ENCODE measurements around the gene PRPSAP1.
"Not testable (repeated sequence)": the region's sequence is repeated elsewhere in the genome, so short reads cannot be mapped to it uniquely, and the experiment has no call there.

Gene PRPSAP1

DNA sequence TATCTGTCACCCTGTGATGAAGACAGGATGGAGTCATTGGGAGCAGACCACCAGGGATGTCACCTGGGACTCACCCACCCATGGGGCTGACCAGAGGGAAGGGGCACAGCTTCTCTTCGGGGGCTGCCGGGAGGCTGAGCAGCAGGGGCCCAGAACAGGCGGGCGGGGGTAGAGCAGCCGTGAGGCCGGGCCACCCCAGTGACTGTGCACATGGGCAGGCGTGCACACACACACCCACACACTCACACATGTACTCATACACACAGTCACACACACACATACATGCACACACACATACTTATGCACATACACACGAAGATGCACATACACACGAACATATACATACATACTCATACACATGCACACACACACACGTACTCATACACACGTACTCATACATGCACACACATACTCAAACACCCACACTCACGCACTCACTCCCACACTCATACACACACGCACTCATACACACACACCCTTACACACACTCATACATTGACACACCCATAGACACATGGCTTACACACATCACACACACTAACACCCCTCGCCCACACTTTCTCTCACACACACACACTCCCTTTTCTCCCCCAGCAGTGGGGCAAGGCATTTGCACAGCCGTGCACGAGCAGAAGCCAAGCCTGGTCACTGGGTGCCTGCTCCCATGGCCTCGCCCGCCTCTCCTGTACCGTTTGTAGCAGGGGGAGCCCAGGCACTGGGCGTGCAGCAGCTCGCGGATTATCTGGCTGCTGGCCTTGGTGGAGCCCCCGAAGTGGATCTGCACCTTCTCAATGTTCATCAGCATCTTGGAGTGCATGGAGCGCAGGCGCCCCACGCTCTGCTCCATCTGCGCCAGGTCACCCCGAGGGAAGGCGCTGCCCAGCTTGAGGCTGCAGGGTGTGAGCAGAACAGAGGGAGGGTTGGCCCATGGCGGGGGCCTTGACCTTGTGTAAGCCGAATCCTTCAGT lies 76.1 kb downstream of the PRPSAP1 start:
- no peak for DNase-seq (ENCODE audit: low spot score)

DNA sequence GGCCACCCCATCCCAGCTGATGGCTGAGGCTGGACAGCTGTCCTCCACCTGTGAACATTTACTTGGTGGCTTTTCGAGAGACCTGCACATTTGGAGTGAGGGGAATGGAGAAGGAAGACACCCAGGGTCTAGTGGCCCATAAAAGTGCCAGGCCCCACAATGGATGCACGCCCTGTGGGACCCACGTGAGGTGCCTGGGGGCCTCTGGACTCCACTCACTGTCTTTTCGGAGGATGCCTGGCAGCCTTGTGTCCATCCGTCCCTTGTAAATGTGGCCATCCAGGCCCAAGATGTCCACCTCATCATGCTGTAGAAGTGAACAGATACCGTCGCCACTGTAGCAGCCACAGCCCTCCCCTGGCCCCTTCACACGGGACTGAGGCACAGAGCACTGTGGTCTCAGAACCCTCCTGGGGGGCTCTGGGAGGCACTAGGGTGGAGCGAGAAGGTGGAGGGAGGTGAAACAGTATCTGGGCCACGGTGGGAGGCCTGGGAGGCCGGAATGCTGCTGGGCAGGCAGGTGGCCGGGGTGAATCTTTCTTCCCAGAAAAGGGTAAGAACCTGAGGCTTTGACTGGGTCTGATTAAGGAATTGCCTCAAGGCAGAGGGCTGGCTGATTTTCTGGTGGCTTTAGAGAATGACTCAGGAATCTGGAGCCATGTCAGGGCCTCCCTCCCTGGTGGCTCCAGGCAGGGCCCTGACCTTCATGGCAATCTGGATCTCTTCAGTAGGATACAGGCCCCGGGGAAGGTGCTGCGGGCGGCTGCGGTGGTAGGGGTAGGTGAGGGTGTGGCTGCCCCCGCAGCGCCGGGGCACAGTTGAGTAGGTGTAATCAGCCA lies 77.0 kb downstream of the PRPSAP1 start:
- no peak for DNase-seq (ENCODE audit: low spot score)

GRCh38 chr17:76276069-76276431 lies 77.7 kb downstream of the PRPSAP1 start:
- DNase-seq (ENCODE audit: low spot score), result no peak

DNA sequence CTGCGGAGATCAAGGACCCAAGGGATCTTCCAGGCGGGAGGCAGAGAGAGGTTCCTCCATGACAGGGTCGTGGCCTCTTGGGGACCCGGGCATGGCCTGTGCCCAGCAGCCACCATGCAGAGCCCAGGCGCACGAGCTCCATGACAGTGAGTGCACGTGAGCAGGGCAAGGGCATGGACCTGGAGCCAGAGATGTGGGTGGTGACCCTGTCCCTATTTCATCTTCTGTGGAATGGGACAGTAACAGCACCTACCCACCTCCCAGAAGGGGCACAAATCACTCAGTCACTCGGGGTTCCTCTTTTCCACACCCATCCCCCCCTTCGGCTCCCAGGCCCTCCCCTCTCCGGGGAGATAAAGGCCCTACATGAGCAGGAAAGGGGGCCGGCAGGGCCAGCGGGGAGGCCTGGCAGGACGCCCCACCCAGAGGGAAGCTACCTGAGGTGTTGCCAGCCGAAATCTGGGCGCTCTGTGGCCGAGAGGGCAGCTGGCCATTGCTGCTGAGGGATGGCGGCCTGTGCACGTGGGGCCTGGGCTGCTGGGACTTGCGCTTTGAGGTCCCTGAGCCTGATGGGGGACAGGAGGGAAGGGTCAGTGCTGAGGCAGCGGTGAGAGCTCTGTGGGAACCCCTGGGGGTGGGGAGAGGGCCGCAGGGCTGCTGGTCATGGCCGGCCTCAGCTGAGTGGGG lies 78.2 kb downstream of the PRPSAP1 start:
- DNase-seq (ENCODE audit: low spot score), result no peak

DNA sequence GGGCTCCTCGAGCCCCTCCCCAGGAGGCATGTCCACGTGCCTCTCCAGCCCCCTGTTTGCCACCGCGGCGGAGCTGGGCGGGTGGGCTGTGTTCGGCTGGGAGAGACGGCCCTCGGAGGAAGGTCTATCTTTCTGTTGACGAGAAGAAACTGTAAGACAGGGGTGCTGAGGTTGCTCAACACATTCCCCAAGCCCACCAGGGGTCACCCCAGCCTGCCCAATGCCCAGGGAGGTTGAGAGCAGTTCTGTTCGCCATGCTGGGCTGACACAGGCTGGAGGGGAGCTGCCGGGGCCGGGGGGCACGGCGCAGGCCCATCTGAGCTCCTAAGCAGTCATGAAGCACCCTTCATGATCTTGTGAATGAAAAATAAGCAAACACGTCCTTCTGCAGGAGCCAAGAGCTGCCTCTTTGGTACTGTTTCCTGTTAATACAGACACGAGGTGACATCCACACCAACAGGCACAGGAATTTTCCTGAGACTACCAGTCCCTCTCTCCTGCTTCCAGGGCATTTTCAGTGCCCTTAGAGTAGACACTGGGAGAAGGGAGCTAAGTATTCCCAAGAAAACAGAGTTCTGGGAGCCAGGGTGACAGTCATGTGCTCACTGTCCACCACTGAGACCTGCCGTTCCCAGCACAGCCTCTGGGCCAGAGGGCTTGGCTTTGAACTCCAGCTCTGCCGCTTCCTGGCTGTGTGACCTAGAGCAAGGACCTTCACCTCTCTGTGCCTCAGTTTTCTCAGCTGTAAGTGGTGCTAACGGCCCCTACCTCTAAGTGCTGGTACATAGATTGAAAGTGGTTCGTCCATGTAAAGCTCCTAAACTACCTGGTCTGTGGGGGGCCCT lies 79.4 kb downstream of the PRPSAP1 start:
- DNase-seq (ENCODE audit: low spot score), result no peak

GRCh38 chr17:76273445-76274111 lies 80.1 kb downstream of the PRPSAP1 start:
- DNase-seq (ENCODE audit: low spot score), result no peak

- DNase-seq (ENCODE audit: low spot score), result no peak
Observed at GRCh38 chr17:76272541-76273444, 80.9 kb downstream of the PRPSAP1 start.

GRCh38 chr17:76271669-76272540 lies 81.8 kb downstream of the PRPSAP1 start:
- peak; percentile 59 for DNase-seq (ENCODE audit: low spot score)

DNA sequence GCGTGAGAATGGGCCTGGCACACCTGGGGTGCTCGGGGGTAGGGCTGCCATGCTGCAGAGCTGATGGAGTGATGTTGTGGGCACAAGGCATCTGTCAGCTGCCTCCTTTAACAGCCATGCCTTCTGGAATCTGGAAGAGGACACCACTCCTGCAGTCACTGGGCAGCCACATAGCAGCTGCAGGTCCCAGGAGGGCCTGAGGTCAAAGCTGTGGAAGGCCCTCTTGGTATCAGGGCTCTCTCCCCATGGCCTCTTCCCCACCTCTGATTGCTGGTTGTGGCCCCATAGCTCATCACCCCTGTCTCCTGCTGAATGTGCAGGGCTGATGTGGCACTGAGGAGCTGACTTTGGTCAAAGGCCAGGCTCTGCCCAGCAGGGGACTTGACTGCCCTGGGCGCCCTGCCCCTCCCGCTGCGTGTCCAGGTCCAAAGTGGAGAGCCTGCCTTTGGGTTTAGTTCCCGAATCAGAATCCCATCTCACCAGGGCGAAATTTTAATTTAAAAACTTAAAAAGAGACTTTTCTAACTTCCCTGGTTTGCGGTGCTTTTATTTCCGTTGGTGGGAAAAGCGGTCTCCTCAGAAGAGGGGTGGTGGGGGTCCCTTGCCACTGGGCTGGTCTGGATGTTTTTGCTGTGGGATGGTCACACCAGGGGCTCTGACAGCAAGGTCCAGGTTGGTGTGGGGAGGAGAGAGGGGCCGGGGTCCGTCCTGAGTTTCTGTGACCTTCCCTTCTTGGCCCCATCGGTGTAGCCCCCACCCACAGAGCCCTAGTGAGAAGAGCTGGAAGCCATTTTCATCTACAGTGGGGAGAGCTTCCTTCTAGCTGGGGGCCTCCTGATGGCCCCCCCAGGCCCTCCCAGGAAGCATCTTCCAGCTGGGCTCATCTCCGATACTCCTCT lies 82.7 kb downstream of the PRPSAP1 start:
- DNase-seq (ENCODE audit: low spot score), result no peak

- DNase-seq (ENCODE audit: low spot score), result no peak
Observed at GRCh38 chr17:76270127-76270592, 83.6 kb downstream of the PRPSAP1 start.

GRCh38 chr17:76268991-76269981 lies 84.4 kb downstream of the PRPSAP1 start:
- no peak for DNase-seq (ENCODE audit: low spot score)

GRCh38 chr17:76268015-76268749 lies 85.5 kb downstream of the PRPSAP1 start:
- peak; percentile 77 for DNase-seq (ENCODE audit: low spot score)

DNA sequence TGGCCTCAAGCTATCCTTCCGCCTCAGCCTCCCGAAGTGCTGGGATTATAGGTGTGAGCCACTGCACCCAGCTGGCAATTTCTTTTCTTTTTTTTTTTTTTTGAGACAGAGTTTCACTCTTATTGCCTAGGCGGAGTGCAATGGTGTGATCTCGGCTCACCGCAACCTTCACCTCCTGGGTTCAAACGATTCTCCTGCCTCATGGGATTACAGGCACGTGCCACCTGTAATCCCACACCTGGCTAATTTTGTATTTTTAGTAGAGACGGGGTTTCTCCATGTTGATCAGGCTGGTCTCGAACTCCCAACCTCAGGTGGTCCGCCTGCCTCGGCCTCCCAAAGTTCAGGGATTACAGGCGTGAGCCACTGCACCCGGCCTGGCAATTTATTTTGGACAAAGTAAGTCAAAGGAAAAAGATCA lies 86.1 kb downstream of the PRPSAP1 start:
- not testable (repeated sequence) for DNase-seq (ENCODE audit: low spot score)

- DNase-seq (ENCODE audit: low spot score), result no peak
Observed at GRCh38 chr17:76267051-76267576, 86.6 kb downstream of the PRPSAP1 start.

- no peak for DNase-seq (ENCODE audit: low spot score)
Observed at GRCh38 chr17:76266244-76266938, 87.3 kb downstream of the PRPSAP1 start.
